ENCODE results near the gene PKN1.
A peak's percentile ranks its signal among the peaks of the same experiment; 100 is the strongest.

The PKN1 gene

GRCh38 chr19:14428882-14429416 is 4.2 kb upstream of the PKN1 start:
- TF ChIP-seq, protein P1, sequence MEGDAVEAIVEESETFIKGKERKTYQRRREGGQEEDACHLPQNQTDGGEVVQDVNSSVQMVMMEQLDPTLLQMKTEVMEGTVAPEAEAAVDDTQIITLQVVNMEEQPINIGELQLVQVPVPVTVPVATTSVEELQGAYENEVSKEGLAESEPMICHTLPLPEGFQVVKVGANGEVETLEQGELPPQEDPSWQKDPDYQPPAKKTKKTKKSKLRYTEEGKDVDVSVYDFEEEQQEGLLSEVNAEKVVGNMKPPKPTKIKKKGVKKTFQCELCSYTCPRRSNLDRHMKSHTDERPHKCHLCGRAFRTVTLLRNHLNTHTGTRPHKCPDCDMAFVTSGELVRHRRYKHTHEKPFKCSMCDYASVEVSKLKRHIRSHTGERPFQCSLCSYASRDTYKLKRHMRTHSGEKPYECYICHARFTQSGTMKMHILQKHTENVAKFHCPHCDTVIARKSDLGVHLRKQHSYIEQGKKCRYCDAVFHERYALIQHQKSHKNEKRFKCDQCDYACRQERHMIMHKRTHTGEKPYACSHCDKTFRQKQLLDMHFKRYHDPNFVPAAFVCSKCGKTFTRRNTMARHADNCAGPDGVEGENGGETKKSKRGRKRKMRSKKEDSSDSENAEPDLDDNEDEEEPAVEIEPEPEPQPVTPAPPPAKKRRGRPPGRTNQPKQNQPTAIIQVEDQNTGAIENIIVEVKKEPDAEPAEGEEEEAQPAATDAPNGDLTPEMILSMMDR (IDR thresholded peaks at IDR 0.05; ENCODE audit: low read depth, low read length) = no peak
- H3K4me3 ChIP-seq (ENCODE audit: low read depth, low read length) = no peak overlapping the region

DNA sequence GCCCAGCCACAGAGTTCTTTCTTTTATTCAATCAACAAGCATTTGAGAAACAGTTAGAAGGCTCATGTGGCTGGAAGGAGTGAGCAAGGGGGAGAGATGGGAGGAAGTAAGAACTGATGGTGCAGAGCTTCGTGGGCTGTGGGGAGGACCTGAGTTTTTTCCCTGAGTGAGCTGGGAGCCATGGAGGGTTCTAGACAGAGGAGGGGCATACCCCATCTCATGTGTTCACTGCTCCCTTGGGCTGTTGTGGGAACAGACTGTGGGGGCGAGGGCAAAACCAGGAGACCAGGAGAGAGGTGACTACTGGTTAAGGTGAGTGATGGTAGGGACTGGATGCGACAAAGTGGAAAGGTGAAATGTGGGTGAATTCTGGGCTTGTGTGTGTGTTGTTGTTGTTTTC is 2.4 kb upstream of the PKN1 start:
- no peak overlapping the region for H3K4me3 ChIP-seq (ENCODE audit: low read depth, low read length)
- TF ChIP-seq, protein P1 (IDR thresholded peaks at IDR 0.05; ENCODE audit: low read depth, low read length) = no peak

- H3K4me3 ChIP-seq (ENCODE audit: low read depth, low read length) = peak overlapping the region; percentile 82
- TF ChIP-seq, protein P1 (IDR thresholded peaks at IDR 0.05; ENCODE audit: low read depth, low read length) = no peak
Observed at GRCh38 chr19:14433554-14434501, 722 bp downstream of the PKN1 start.

DNA sequence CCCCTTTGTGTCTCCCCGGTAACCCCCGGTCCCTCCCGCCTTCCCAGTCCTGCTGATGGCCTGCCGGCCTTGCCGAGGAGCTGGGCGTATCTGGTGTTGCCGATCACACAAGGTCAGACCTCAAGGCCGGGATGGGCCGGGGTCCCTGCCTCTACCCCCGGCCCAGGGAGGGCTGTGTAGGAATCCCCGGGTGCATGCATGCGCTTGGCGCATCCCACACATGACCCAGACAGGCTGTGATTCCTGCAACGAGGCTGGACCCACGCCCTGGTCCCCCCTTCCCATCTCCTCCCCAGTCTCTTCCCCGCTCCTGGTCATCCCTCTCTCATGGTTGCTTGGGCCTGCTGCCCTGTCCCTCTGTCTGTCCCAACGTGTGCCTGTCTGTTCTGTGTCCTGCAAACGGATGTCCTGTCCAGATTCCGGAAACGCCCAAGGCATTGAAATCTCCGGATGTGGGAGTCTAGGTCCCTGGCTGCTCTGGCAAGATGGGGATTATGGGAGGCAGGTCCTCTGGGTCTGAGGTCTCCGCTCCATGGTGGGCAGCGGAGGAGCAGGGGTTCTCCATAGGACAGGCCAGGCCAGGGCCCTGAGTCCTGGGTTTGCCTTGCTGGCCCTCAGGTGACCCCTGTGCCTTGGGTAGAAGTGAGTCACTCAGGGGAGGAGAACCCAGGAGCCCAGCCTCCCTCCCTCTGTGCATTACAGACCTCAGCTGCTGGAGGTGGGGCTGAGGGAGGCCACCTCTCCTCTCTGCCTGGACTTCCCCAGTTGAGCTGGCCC is 1.6 kb downstream of the PKN1 start:
- TF ChIP-seq, protein P1 (IDR thresholded peaks at IDR 0.05; ENCODE audit: low read depth, low read length) = no peak
- H3K4me3 ChIP-seq (ENCODE audit: low read depth, low read length) = peak overlapping the region; percentile 82

- TF ChIP-seq, protein P1 (IDR thresholded peaks at IDR 0.05; ENCODE audit: low read depth, low read length) = no peak
Observed at GRCh38 chr19:14435320-14436050, 2.4 kb downstream of the PKN1 start.

GRCh38 chr19:14437578-14438140 is 4.6 kb downstream of the PKN1 start:
- H3K4me3 ChIP-seq (ENCODE audit: low read depth, low read length) = no peak overlapping the region
- TF ChIP-seq, protein P1 (IDR thresholded peaks at IDR 0.05; ENCODE audit: low read depth, low read length) = no peak

More at GRCh38 chr19:14435320-14436050, 2.4 kb downstream of the PKN1 start:
- no peak overlapping the region for H3K4me3 ChIP-seq (ENCODE audit: low read depth, low read length)
